NCI-H2107 treated with DMSO at 0.1 percent for 48 hours (cell line): ENCODE data around the gene CDC37.
A peak's percentile ranks its signal among the peaks of the same experiment; 100 is the strongest.

Source experiments
- DNase-seq: peaks from one replicate; lab custom pipeline; 2025; ENCODE audit not compliant: unreplicated experiment; lab: John Stamatoyannopoulos, UW

CDC37 gene

GRCh38 chr19:10403137-10404021 is at the start of gene CDC37:
Gene CDC37 (minus strand): TSS chr19:10403542. CDS start chr19:10403479, 63 bp downstream.
- peak; percentile 75 for DNase-seq

GRCh38 chr19:10450853-10451609 is 47.7 kb upstream of the CDC37 start:
- no peak for DNase-seq

- DNase-seq: no peak
Observed at GRCh38 chr19:10450191-10450852, 47.0 kb upstream of the CDC37 start.

GRCh38 chr19:10449037-10449436 is 45.7 kb upstream of the CDC37 start:
- DNase-seq: no peak

- DNase-seq: no peak
Observed at GRCh38 chr19:10442698-10443097, 39.4 kb upstream of the CDC37 start.

GRCh38 chr19:10439588-10439987 is 36.2 kb upstream of the CDC37 start:
- DNase-seq: no peak

GRCh38 chr19:10433131-10433536 is 29.8 kb upstream of the CDC37 start:
- no peak for DNase-seq

GRCh38 chr19:10432736-10433130 is 29.4 kb upstream of the CDC37 start:
- DNase-seq: no peak

DNA sequence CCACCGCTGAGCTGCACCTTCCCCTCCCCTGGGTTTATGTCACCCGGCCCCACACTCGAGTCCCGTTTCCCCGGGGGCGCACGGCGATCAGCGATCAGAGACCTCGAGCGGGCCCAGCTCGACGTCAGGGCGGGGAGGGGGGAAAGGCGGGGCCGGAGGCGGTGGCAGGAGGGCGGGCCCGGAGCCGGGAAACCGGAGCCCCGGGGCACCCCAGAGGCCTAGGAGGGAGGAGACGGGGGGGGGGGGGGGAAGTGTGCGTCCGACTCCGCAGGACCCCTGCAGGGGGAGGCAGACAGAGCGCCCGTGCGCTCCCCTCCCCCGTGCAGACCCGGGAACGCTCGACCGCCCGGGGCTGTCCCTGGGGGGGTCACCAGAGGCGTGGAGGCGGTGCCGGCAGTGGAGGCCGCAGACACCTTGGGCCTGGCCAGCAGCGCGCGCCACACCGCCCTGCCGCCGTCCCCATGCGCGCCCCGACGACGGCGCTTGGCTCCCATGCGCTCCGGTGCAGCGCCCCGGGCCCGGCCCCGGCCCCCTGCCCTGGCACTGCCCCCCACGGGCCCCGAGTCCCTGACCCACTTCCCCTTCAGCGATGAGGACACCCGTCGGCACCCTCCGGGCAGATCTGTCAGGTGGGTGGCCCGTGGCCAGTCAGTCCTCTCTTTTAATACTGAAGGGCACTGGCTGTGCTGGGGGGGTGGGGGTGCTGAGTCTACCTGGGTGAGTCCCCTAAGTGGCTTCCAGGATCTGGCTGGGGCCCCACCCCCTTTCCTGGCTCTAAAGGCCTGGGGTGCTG is 28.8 kb upstream of the CDC37 start:
- DNase-seq: no peak

DNA sequence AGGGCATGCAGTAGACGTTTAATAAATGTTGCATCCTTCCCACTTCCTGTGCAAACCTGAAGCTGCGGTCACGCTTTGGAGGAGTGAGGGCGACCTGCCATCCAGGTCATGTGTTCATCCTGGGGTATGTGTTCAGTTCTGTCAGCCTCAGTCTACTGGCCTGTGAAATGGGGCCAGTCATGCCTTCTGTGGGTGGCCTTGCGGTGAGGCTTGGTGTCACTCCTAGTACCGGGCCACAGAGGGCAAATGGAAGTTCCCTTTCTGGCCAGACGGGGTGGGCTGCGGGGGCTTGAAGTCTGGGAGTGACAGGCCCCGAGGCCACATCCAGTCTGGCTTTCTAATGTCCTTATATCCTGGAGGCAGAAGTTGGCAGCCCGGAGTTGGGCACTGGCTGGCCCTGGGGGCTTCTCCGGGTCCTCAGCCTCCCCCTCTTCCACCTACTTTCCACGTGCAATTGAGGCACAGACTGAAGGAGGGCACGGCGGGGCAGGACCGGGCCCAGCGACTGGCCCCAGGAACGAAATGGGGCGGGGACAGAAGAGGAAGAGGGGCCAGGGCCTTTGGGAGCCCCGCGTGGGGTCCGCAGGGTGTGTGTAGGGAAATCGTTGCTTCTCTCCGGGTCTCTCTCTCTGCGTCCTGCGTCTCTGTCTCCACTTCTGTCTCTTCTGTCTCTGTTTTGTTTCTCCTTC is 28.1 kb upstream of the CDC37 start:
- DNase-seq: no peak

DNA sequence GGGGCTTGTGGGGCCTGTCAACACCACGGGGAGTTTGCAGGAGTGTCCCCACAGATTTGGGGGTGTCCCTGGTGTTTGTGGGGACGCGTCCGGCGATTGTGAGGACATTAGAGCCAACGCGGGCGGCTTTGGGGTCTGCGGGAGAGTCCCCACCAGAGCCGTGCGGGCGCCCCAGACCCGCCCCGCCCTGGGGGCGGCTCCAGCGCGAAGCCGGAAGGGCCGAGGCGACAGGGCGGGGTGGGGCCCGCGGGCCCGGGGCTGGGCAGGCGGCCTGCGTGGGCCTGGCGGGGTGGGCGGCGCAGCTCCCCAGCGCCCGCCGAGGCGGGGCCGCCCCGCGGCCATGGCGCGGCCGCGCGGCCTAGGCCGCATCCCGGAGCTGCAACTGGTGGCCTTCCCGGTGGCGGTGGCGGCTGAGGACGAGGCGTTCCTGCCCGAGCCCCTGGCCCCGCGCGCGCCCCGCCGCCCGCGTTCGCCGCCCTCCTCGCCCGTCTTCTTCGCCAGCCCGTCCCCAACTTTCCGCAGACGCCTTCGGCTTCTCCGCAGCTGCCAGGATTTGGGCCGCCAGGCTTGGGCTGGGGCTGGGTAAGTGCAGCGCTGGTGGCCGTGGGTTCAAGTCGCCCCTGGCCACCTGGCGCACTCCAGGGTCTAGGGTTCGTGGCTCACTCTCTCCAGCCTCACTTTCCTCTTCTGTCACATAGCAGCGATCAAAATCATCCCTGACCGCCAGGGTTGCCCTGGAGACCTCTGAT is 27.3 kb upstream of the CDC37 start:
- no peak for DNase-seq

- DNase-seq: no peak
Observed at GRCh38 chr19:10428996-10429381, 25.6 kb upstream of the CDC37 start.

GRCh38 chr19:10427169-10427568 is 23.8 kb upstream of the CDC37 start:
- no peak for DNase-seq

DNA sequence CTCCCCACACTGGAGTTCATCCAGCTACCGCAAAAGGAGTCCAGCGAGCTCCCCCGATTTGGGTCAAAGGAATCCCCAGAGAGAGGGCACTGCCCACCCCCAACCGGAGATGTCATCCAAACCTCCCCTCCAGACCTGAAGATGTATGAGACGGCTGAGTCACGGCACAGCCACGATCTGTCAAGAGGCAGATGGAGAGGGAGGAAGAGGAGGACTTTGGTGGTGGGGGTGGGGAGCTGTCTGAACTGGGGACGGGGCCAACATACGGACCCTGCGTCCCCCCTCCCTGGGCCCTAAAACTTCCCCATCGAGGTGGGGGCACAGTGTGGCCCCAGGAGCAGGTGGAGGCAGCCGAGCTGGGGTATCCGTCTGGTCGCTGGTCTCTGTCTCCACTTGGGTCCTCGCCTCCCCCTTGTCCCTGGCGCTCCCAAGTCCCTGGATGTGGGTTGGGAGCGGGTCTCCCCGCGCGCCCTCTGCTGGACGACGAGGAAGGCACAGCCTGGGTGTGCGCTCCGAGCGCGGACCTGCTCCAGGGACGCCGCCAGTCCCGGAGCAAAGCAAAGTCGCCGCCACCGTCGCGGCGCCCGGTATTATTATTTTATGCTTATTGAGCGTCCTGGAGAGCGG is 20.8 kb upstream of the CDC37 start:
- DNase-seq: no peak

DNA sequence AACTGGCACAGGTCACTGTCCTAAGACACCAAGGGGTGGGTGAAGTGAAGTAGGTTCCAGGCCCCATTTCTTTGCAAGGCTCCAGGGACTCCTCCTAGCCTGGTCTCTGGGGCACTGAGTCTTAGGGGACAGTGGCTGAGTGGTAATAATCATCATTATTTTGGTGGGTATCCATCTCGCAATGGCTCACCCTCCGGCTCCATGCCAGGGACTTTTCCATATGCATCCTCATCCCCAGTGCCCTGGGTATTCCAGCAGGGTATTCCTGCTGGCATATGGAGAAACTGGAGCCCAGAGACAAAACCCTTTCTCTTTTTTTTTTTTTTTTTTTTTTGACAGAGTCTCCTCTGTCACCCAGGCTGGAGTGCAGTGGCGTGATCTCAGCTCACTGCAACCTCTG is 19.5 kb upstream of the CDC37 start:
- DNase-seq: no peak

DNA sequence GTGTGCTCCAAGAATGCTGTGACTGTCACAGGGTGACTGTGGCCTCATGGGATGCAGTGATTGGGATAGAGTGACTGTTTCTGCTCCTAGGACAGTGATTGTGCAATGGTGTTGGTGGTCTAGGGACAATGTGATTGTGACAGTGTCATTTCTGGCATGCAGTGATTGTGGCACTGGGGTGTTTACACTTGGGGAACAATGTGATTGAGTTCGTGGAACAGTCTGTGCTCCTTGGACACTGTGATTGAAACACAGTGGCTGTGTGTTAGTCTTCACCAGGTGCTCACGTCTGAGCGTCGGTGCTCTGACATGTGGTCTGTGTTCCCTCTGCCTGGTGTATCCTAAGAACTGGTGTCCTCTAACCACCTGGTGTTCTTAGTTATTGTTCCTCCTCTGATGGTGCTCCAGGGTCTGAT is 18.7 kb upstream of the CDC37 start:
- no peak for DNase-seq

DNA sequence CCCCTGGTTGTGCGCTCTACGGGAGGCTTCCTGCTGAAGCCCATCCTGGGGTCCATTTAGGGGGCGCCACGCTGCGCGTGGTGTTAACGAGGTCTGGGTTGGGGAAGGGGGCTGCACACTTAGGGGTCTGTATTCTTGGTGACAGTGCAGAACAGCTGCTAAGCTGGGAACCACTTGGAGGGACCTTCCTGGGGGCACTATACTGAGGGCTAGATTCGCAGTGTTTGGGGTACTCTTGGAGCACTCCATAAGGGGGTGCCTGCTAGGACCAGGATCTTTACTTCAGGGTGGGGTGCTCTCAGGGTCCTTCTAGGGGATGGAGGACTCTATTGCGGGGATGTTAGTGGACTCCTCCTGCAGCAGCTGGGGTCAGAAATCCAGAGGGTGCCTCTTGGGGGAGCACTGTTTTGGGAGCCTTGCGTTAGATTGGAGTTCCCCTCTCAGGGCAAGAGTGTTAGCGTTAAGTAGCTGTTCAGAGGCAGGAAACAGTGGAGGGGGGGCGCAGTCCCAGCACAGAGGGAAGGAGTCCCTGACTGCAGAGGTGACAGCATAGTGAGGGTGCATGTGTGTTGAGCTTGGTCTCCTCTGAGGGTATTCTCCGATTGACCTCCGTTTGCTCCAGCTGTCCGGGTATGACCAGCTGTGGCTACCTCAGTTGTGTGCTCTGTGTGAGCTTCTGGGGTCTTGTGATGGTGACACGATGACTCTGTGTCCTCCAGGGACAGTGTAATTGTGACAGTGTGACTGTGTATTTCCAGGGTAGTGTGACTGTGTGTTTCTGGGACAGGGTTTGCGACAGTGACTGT is 18.1 kb upstream of the CDC37 start:
- no peak for DNase-seq
